ENCODE data around the gene DAGLA.
A peak's percentile ranks its signal among the peaks of the same experiment; 100 is the strongest.

Gene DAGLA

DNA sequence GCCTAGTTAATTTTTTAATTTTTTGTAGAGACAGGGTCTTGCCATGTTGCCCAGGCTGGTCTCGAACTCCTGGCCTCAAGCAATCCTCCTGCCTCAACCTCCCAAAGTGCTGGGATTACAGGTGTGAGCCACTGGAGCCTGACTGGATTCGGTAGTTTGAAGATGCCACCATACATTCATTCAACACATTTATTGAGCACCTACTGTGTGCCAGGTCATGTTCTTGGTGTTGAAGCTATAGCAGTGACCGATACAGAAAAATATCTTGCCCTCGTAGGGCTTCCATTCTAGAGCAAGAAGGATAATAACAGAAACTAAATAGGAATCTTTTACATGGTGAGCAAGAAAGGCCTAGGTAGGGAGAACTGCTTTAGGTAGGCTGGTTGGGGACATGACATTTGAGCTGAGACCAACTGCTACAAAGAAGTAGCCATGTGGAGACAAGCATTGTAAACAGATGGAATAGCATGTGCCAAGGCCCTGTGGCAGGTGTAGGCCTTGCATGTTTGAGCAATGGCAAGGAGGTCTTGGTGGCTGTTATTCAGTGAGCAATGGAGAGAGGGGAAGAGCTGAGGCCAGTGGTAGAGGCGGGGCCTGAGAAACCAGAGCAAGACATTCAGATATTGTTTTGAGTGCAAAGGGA, 70.6 kb downstream of the DAGLA start:
- DNase-seq, result no peak

DNA sequence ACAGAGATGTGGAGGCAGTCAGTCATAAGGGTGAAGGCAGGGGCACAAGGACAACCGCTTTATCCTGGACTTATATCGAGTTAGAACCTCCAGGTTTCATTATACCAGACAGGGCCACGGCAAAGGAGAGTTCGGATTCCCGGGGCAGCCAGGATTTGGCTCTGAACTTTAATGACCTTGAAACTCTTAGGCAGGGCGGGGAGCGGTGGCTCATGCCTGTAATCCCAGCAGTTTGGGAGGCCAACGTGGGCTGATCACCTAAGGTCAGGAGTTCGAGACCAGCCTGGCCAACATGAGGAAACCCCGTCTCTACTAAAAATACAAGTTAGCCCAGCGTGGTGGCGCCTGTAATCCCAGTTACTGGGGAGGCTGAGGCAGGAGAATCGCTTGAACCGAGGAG, 71.2 kb downstream of the DAGLA start:
- DNase-seq, result no peak

DNA sequence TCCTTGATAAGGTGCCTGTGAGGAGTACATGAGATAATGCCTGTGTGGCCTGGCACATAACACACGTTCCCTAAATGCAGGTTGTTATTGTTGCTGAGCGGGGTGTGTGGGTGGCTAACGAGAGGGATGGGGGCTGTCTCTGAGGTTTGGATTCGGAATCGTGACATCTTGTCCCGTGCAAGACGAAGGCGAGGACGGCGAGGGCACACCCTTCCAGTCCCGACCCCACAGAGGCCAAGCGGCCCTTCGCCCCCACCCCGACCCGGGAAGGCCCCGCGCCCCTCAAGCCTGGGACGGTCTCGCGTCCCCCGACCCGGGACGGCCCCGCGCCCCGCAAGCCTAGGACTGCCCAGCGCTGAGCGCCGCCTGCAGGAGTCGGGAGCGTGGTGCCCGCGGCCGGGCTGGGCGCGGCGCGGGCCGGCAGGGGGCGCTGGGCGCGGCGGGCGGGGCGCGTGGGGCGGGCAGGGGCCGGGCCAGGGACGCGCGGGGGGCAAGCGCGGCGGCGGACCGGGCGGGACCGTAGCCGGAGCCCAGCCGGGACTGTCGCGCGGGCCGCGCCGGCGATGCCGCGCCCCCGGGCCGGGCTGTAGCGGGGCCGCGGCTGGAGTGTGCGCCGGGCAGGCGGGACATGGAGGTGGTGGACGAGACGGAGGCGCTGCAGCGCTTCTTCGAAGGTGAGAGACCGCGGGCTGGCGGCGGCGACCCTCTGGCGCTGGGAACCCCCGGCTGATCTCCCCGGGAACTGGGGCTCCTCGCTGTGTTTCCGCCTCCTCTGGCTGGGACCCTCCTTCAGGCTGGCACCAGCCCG, 72.1 kb downstream of the DAGLA start, which contains the start of gene MYRF:
MYRF (plus strand) TSS at position 520 of the 808 bp plus-strand sequence; CDS start at position 629, 109 bp downstream.
- DNase-seq, result peak; percentile 64

DNA sequence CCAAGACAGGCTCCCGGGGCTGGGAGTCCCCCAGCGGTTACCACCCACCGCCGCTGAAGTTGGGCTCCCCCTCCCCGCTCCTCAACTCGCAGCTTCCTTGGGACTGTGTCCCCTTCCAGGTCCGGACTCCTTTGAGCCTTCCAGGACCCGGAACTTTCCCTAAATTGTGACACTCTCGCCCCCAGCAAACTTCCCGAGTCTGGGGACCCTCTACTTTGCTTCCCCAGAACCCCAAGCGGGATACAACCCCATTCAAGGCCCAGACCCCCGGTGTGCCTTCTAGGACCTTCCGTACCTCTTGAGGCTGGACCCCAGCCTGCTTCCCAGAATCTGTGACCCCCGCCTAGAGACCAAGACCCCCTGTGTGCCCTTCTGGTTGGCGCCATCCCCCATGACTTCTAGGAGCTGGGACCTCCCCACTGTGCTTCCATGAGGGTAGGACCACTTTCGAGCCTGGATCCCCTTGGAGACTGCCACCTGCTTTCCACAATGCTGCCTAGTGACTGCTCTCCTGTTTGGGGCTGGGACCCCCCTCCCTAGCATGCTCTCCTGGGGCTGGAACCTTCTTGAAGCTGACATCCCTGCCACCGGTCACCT, 72.8 kb downstream of the DAGLA start:
- DNase-seq, result no peak

DNA sequence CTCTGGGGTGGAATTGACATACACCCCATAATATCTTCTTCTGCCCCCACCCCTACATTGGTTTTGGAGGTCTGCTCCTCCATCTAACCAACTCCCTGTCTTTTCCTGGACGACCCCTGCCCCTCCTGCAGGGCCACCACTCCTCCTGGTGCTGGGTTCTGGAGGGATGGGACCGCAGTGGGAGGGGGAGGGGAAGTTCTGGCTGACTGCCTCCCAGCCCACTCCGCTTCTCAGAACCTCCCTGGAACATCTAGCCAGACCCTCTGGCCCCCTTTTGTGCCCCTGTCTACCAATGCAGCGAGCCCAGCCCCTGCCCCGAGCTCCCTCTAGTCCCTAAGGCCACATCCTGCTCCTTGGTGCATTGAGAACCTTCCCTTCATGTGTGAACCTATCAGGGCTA, 73.5 kb downstream of the DAGLA start:
- no peak for DNase-seq

DNA sequence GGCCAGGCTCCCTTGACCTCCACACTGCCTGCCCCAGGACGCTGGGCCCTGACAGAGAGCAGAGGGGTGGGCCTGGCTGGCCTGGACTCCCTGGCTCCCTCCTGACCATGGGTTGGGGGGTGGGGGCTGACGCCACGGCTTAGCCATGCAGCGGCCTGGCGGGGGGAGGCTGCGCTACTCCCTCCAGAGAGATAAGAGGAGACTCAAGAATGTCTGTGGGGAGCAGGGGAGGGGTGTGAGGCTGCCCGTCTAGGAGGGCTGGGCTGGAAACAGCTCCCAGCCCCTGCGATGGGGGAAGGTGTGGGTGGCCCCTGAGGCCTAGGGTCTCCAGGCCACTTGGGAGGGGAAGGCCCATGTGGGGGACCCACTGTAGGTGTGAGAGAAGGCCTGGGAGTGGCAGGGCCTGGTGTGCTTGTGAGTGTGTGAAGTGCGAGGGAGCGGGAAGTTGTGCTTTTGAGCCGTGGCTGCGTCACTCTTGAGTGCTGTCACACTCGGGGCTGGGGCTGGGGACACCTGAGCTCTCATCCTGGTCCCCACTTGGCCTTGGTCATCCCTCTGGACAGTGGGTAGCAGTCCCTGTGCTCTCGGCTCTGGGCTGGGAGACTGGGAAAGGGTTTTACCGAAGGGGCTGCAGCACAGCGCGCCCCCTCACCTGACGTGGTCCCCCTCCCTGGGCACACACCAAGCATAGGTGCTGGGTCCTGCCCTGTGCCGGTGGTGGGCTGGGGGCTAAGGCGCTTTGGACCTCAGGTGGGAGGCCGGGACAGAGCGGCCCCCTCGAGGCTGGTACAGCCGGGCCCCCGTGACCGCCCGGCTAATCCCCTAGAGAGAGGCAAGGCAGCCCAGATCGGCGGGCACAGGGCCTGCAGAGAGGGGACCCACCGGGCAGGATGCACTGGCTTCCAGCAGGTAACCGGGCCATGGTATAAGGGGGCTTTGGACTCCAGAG, 74.6 kb downstream of the DAGLA start:
- no peak for DNase-seq

DNA sequence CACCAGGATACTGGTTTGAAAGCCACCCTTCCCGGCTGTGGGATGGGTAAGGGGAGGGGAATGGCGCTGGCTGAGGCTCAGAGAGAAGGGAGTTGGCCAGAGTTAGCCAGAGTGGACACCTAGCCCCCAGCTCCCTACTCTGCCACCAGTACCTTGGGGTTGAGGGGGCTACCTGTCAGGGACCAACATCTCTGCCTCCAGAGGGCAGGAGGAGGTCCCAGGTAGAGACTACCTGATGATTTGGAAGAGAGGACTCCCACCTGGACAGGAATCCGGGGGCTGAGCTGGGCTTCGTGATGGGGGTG, 75.9 kb downstream of the DAGLA start:
- DNase-seq, result no peak

DNA sequence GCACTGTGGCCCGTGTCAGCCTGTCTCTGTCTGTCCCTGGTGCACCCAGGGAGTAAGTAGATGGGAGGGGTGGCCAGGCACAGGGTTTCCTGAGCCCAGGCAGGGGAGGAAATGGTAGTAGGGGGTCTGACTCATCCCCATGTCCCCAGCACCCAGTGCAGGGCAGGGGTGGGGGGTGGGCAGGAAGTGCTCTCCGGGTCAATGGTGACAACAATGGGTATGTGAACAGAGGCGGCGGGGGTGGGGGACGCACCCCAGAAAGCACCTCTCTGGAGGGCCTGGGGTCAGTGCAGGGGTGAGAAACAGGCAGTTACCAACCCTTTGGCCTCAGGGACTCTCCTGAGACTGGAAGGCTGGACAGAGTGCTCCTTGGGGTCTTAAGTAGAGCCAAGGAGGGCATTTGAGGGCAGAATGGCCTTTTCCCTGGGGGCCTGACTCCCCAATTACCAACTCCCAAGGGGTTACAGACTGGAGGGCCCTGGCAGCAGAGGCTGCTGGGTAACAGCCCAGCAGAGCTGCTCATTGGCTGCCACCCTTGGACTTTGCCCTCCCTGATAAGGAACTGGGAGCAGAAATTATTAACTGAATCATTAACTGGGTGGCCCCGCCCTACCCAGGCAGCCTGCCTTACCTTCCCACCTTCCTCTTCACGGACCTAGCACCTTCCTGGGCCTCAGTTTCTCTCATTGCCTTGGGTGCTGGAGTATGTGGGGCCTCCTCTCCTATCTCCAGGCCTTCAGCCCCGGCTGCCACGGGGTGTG, 76.4 kb downstream of the DAGLA start:
- DNase-seq, result peak; percentile 9

DNA sequence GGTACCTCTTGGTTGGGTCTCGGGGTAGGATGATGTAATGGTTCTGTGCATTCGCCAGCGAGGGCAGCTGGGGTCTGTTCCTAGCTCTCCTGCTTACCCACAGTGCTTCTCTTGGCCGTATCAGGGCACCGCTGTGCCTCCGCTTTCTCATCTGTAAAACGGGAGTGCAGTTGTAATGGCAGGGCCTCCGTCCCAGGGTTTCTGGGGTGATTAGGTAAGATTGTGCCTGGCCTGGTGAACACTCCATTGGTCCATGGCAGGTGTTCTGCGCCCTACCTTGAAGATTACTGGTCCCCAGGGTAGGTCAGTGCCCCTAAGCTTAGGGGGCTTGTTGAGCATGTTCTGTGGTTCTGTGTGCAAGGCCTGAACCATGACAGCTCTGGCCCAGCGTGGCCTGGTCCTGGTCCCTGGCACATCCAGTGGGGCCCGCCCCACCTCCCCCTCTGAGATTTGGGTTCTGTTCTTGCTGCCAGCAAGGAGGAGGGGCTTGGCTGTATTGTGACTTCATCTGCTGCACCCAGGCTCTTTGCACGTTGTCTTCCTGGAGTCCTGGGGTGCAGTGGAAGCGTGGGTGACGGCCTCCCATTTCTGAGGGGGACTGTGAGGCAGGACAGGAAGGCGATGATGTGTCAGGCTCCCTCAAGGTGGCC, 77.1 kb downstream of the DAGLA start:
- DNase-seq, result no peak

DNA sequence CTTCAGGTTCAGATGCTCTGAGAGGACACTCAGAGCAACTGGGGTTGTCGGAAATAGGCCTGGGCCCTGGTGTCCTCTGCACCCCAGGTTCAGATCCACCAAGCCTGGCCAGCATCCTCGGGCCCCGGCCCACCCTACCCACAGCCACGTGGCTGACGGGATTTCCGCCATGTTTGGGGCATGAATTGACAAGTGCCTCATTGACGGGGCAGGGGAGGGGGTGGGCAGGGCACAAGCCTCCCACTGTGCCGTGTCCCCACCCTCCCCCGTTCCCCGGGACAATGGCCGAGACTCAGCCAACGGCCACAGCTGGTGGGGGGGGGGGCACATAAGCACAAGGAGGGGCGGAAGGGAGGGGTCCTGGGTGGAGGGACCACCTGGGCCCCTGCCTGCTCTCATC, 80.8 kb downstream of the DAGLA start:
- DNase-seq, result no peak

DNA sequence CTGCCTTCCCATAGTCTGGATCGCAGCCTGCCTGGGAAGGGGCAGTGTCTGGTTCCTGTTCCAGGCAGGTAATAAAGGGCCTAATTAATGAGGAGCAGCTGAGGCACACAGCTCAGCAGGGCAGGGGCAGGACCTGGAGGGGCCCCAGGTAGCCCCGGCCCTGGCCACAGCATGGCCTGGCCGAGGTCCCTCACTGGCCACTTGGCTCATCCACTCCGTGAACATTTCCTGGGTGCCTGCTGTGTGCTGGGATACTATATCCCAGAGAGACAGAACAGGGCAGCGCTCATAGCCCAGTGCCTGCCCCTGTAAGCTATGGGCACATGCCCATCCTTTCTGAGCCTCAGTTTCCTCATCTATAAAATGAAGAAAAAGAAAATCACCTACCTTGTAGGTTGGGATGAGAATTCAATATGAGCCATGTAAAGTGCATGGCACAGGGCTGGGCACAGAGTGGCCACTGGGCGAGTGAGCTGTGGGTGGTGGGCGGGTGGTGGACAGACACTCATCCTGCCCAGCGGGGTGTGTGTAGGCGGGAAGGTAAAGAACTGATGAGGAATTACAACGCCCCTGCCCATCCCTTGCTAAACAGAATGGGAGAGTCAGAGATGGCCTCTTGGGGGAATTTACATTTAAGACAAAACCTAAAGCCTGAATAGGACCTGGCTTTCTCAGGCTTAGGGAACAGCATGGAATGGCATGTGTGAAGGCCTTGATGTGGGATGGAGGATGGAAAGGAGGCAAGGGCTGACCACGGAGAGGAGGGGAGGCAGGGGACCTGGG, 81.4 kb downstream of the DAGLA start:
- DNase-seq, result no peak

DNA sequence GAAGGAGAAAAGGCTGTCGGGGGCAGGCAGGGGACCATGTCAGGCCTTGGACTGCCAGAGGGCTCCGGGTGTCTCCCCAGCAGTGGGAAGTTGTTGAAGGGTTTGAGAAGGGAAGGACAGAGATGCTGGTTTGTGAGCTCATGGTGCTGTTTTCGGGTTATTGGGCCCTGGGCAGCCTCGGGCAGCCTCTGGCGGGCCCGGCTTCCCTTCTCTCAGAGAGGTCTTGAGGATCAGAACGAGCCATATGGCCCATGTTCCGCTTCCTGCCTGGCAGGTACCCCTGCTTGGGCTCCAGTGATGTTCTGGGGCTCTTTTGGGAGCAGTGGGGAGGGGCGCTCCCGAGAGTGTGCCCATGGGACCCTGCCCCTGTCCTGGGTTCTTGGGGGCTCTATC, 82.0 kb downstream of the DAGLA start:
- DNase-seq, result no peak

DNA sequence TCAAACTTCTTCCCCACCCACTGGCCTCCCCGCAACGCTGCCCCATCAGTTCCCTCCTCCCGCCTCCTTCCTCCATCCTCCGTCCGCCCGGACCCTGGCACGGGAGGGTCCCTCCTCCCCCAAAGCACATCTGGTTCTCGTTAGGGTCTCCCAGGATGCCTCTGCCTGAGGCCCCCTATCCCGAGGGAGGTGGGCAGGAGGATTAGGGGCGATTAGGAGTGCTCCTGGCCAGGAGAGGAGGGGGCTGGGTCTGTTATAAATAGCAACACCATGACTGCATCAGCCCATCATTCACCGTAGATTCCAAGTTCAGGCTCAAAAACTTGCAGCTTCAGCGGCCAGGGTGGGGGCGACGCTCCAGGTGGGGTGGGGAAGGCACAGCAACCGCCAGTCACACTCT, 82.6 kb downstream of the DAGLA start:
- DNase-seq, result no peak

DNA sequence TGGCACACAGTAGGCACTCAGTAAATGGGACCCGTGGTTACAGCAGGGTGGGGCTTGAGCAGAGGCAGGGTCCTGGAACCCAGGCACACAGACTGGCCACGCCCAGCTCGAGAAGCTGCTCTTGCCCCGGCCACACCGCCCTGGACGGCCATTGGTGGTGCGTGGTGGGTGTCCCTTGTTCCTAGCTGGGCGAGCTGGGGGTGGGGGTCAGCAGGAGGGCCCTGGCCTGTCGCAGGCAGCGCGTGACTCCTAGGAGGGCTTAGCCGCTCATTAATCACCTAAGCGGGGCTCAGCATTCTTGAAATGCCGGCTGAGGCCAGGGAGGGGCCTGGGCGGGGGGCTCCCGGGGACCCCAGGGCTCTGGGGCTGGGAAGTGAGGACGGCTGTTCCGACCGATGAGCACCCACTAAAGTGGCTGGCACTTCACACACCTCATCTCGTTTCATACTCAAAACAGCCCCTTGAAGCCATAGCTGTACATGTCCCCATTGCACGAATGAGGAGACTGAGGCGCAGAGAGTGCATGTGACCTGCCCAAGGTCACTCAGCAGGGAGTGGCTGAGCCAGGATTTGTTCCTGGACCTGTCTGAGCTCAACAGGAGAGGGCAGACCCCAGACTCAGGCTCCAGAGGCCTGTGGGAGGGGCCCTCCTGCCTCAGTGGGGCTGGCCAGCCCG, 83.9 kb downstream of the DAGLA start:
- DNase-seq, result no peak

DNA sequence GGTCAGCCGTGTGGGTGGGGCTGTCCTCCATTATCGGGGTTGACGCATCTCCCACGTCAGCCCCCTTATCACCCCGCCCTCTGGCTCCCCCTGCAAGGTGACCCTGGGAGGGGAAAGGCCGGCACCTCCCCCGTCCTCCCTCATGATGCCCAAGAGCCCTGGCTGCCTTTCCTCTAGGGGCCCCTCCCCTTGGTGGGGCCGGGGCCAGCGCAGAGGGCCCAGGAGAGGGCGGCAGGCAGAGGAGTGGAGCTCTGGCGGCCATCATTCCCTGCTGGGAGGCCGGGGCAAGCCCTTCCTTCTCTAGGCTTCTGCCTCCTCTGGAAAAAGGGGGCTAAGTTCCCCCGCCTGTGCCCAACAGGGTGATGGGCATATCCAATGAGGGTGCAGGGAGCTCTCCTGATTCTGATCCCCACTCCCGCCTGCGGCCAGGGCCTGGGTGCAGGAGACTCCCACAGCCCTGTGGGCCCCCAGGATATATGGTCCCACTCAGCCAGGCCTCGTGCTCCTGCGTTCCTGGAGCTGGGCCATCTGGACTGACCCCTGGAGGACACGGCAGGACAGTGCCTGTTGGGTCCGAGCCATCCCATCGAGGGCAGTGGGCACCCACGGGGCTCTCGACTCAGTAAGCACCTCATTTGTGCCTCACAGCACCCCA, 84.5 kb downstream of the DAGLA start:
- no peak for DNase-seq

DNA sequence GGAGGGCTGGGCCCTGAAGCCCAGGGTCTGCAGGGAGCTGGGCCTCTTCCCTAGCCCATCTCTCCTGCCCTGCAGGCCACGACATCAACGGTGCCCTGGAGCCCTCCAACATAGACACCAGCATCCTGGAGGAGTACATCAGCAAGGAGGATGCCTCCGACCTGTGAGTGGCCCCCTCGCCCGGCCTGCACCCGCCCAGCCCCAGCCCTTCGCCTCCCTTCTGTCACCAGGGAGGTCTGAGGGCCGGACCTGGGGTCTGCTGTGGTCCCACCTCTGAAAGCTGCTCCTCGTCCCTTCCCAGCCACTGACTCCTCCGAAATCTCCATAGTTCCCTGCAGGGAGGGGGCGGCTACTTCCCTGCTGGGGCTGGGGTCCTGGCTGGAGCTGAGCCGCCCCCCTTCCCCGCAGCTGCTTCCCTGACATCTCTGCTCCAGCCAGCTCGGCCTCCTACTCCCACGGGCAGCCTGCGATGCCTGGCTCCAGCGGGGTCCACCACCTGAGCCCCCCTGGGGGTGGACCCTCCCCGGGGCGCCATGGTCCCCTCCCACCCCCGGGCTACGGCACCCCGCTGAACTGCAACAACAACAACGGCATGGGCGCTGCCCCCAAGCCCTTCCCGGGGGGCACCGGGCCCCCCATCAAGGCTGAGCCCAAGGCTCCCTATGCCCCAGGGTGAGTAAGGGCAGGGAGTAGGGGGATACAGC, 85.5 kb downstream of the DAGLA start:
- no peak for DNase-seq

DNA sequence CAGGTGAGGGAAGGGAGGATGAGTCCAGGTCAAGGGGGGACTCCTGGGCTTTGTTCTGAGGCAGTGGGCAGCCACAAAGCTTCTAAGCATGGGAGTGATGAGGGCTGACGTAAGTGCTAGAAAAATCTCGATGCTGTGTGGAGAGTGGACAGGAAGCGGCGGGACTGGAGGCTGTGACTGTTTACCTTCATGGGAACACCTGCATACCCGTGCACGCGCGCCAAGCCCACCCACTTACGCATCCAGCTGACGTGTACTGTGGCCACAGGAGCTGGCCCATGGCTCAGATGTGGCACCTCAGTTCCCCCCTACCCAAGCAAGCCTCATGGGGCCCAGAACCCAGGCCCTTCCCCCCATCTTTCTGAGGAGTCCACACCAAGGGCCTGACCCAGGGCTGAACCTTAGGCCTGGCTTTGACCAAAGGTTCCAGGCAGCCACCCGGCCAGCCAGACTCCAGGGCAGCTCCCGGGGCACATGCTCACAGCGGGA, 86.2 kb downstream of the DAGLA start:
- DNase-seq, result no peak

DNA sequence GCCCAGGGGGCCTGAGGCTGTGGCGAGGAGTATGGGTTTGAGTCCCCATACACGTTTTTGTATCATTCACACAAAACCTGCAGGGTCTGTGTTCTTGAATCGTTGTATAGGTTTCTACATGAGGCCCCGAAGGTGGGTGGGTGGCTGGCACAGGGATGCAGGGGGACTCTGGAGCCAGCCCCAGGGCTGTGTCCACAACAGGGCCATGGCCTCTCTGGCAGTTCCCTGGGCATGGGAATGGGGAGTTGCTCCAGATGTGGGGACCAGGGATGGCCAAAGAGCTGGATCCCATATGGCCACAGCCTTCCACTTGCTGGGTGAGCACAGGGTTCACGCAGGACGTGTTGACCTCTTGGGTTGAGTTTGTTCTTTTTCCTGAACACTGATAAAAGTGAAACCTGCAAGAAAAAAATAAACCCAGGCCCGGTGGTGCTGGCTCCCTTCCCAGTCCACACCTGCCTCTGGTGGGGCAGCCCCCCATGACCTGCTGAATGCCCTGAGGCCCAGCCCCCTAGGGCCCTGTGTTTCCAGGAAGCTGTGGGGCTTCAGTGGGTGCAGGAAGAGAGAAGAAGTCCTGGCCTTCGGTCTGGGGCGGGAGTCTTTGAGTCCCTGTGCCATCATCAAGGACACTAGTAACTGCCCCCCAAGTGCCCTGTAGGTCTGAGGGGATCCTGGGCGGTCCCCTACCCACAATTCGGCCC, 88.3 kb downstream of the DAGLA start:
- no peak for DNase-seq

All from CD4-positive, alpha-beta T cell treated with Interleukin-21 for 1 hour (primary cell).